Activated T-cell treated with anti-CD3 and anti-CD28 coated beads for 48 hours (primary cell): ENCODE measurements around the gene EPHB2.
"Not testable (repeated sequence)": the region's sequence is repeated elsewhere in the genome, so short reads cannot be mapped to it uniquely, and the experiment has no call there.

Experiments
- DNase-seq: peaks from one replicate; pipeline ENCODE4 v3.0.0-alpha.2; 2020; ENCODE audit warnings: low read depth

EPHB2 gene

GRCh38 chr1:22819361-22819760 is 108.7 kb downstream of the EPHB2 start:
- DNase-seq: no peak

GRCh38 chr1:22821027-22821426 is 110.4 kb downstream of the EPHB2 start:
- no peak for DNase-seq

GRCh38 chr1:22822371-22822770 is 111.7 kb downstream of the EPHB2 start:
- no peak for DNase-seq

- DNase-seq: no peak
Observed at GRCh38 chr1:22824466-22824865, 113.8 kb downstream of the EPHB2 start.

GRCh38 chr1:22824975-22825374 is 114.3 kb downstream of the EPHB2 start:
- no peak for DNase-seq

- DNase-seq: no peak
Observed at GRCh38 chr1:22825486-22826189, 115.0 kb downstream of the EPHB2 start.

GRCh38 chr1:22826604-22827580 is 116.3 kb downstream of the EPHB2 start:
- DNase-seq: no peak

- no peak for DNase-seq
Observed at GRCh38 chr1:22827666-22828483, 117.2 kb downstream of the EPHB2 start.

GRCh38 chr1:22828484-22829308 is 118.1 kb downstream of the EPHB2 start:
- DNase-seq: no peak

GRCh38 chr1:22829309-22829989 is 118.8 kb downstream of the EPHB2 start:
- no peak for DNase-seq

- no peak for DNase-seq
Observed at GRCh38 chr1:22830041-22830566, 119.5 kb downstream of the EPHB2 start.

- DNase-seq: no peak
Observed at GRCh38 chr1:22830757-22831340, 120.2 kb downstream of the EPHB2 start.

GRCh38 chr1:22831729-22832413 is 121.2 kb downstream of the EPHB2 start:
- no peak for DNase-seq

GRCh38 chr1:22832414-22832786 is 121.8 kb downstream of the EPHB2 start:
- DNase-seq: no peak

GRCh38 chr1:22833699-22834098 is 123.1 kb downstream of the EPHB2 start:
- DNase-seq: no peak

GRCh38 chr1:22834420-22834819 is 123.8 kb downstream of the EPHB2 start:
- DNase-seq: not testable (repeated sequence)

- no peak for DNase-seq
Observed at GRCh38 chr1:22835636-22836319, 125.1 kb downstream of the EPHB2 start.

- no peak for DNase-seq
Observed at GRCh38 chr1:22836850-22837249, 126.2 kb downstream of the EPHB2 start.

GRCh38 chr1:22837332-22837731 is 126.7 kb downstream of the EPHB2 start:
- DNase-seq: no peak
